ENCODE results near the gene ATG16L2.
"Not testable (repeated sequence)": the region's sequence is repeated elsewhere in the genome, so short reads cannot be mapped to it uniquely, and the experiment has no call there.

The ATG16L2 gene

DNA sequence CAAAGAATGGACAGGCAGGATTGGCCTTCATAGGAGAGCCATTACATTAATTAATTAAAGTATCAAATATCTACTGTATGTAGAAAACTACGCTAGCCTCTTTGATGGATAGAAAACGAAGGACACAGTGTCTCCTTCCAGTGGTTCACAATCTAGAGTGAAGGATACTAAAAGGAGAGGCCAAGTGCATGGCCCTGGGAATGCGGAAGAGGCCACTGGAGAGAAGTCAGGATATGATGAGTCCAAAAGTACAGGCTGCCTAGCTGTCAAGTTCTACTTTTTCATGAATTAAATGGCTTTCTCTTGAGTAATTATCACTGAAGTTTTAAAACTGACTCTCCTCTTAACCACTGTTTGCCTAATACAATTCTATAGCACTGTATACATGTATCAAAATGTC lies 41.9 kb downstream of the ATG16L2 start:
- Mint-ChIP-seq H3K27ac (no peak overlapping the region), H3K4me1 (peaks cover 18% of the 10 kb centered on the region), H3K27me3 (no peaks in the 10 kb centered on the region), H3K36me3 (peaks cover 25% of the 10 kb centered on the region), H3K4me3 (no peak overlapping the region), H3K9me3 (no peaks in the 10 kb centered on the region)
- ATAC-seq = no peak

DNA sequence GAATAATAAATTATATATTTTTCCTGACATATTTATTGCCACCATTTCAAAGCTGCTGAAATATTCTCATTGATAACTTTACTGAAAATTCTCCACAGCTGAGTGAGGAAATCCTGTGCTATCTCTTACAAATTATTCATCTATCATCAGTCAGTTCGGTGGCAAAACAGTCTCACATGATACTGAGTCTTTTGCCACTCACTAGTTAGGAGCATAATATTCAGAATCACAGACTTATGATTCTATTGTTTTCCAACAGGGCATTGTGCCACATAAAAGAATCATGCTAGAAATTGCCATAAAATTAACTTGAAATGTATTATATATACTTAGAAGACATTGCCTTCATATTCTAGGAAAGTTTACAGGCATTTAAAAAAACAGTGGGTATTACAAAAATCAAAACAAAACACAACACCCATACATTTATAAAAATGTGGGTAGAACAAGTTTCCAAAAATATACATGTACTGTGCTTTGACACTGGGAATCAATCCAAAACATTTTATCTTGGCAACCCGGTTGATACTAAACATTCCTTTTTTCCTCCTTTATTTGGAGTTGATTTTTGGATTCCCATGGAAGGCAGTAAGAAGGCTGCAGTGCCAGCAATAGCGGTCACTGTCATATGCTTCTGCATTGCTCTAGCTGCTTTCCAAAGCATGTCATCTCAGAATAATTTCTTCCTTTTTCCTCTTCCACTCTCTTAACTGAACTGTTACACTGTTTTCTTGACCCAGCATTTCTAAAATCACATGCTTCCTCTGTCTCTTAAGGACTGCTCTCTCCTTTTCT lies 42.5 kb downstream of the ATG16L2 start:
- ATAC-seq = no peak

DNA sequence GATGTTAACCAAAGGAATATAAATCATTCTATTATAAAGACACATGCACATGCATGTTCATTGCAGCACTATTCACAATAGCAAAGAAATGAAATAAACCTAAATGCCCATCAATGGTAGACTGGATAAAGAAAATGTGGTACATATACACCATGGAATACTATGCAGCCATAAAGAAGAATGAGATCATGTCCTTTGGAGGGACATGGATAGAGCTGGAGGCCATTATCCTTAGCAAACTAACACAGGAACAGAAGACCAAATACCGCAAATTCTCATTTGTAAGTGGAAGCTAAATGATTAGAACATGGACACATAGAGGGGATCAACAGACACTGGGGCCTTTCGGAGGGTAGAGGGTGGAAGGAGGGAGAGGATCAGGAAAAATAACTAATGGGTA lies 44.1 kb downstream of the ATG16L2 start:
- not testable (repeated sequence) for H3K4me3 Mint-ChIP-seq, H3K9me3 Mint-ChIP-seq, H3K27me3 Mint-ChIP-seq, H3K27ac Mint-ChIP-seq, ATAC-seq
- Mint-ChIP-seq H3K36me3 (peaks cover 18% of the 10 kb centered on the region), H3K4me1 (peaks cover 12% of the 10 kb centered on the region)

More for the DNA sequence above, 42.5 kb downstream of the ATG16L2 start:
- H3K4me1 Mint-ChIP-seq = peaks cover 18% of the 10 kb centered on the region
- no peak overlapping the region for H3K4me3 Mint-ChIP-seq
- H3K9me3 Mint-ChIP-seq = no peaks in the 10 kb centered on the region
- no peaks in the 10 kb centered on the region for H3K27me3 Mint-ChIP-seq
- H3K27ac Mint-ChIP-seq = no peak overlapping the region
- H3K36me3 Mint-ChIP-seq = peaks cover 25% of the 10 kb centered on the region

GRCh38 chr11:72859126-72859525 lies 44.9 kb downstream of the ATG16L2 start:
- Mint-ChIP-seq H3K27ac (no peak overlapping the region), H3K27me3 (no peaks in the 10 kb centered on the region), H3K9me3 (no peaks in the 10 kb centered on the region), H3K4me3 (no peak overlapping the region), H3K36me3 (peaks cover 24% of the 10 kb centered on the region), H3K4me1 (peaks cover 16% of the 10 kb centered on the region)
- ATAC-seq = no peak

- no peaks in the 10 kb centered on the region for H3K9me3 Mint-ChIP-seq
- no peaks in the 10 kb centered on the region for H3K27me3 Mint-ChIP-seq
- H3K36me3 Mint-ChIP-seq = peaks cover 25% of the 10 kb centered on the region
- ATAC-seq = no peak
- no peak overlapping the region for H3K4me3 Mint-ChIP-seq
- H3K4me1 Mint-ChIP-seq = peaks cover 13% of the 10 kb centered on the region
- no peak overlapping the region for H3K27ac Mint-ChIP-seq
These were observed 45.8 kb downstream of the ATG16L2 start for GRCh38 chr11:72860010-72860409.

- Mint-ChIP-seq H3K9me3 (no peaks in the 10 kb centered on the region), H3K4me1 (peaks cover 17% of the 10 kb centered on the region), H3K27ac (no peak overlapping the region), H3K27me3 (no peaks in the 10 kb centered on the region), H3K4me3 (no peak overlapping the region), H3K36me3 (peaks cover 30% of the 10 kb centered on the region)
- no peak for ATAC-seq
These were observed 46.4 kb downstream of the ATG16L2 start for GRCh38 chr11:72860592-72860991.

DNA sequence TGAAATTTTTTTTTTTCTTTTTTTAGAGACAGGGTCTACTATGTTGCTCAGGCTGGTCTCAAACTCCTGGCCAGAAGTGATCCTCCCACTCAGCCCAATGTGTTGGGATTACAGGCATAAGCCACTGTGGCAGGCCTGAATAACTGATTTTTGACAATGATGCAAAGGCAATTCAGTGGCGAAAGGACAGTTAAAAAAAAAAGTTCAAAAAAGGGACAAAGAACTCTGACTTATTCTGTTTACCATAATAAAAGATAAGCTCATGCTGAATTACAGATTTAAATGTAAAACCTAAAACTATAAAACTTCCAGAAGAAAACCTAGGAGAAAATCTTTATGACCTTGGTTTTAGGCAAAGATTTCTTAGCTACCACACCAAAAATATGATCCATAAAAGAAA lies 48.9 kb downstream of the ATG16L2 start:
- no peak for ATAC-seq
- Mint-ChIP-seq H3K4me3 (no peak overlapping the region), H3K36me3 (peaks cover 44% of the 10 kb centered on the region), H3K27ac (peak overlapping the region; percentile 16), H3K27me3 (no peaks in the 10 kb centered on the region), H3K4me1 (peaks cover 29% of the 10 kb centered on the region), H3K9me3 (no peaks in the 10 kb centered on the region)

DNA sequence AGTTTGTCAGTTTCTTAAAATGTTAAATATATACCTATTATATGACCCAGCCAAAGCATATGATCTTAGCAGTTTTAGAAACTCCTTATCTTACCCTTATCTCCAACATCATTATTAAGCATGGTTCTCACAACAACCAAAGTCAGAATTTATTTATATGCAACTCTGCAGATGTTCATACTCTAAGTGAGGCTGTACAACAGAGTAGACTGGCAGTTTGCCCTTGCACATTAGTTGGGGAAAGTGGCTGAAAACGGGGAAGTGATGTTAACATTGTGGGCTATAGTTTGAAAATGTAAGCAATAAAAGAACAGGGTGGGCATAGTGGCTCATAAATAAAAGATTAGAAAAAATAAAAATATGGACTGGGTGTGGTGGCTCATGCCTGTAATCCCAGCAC lies 49.7 kb downstream of the ATG16L2 start:
- no peaks in the 10 kb centered on the region for H3K9me3 Mint-ChIP-seq
- peaks cover 29% of the 10 kb centered on the region for H3K4me1 Mint-ChIP-seq
- peaks cover 42% of the 10 kb centered on the region for H3K36me3 Mint-ChIP-seq
- no peak overlapping the region for H3K4me3 Mint-ChIP-seq
- no peaks in the 10 kb centered on the region for H3K27me3 Mint-ChIP-seq
- peak overlapping the region; percentile 16 for H3K27ac Mint-ChIP-seq
- ATAC-seq = no peak

DNA sequence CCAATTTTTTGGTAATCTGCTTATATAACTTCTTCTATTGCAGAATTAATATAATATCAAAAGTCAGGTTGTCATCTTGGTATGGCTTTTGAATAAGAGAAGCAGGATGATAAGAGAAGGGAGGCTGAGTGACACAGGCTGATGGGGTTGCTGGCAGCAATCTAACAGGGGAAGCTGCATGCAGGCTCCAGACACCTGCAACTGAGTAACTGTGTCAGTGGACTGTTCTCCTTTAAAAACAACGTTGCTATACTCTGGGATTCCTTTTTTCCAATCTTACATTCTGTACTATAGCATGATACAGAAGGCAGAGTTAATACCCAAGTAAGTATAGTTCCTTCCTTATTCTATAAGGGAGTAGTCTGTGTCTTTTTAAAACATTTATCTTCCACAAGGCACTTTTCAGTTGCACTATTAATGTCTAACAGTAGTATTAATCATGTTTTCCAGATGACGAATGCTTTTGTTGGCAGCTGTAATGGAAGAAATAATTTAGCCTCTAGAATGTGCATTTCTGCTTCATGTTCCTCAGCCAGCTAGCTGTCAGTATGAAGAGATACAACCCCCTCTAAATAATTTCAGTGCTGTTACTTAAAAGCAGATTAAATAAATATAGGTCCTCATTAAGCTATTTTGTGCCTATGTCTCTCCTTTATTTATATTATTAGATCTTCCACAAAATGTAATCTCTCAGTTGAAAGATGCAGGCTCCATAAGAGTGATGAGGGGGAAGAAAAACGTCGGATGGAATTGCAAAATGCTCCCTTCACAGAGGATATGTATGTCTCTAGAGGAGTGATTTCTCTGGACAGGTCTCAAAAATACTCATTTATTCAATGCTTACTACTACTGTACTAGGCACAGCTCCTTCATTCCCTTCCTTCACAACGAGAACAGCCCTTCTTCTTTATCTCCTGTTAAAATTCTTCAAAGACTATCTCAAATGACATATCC lies 50.8 kb downstream of the ATG16L2 start:
- peak overlapping the region; percentile 16 for H3K27ac Mint-ChIP-seq
- H3K9me3 Mint-ChIP-seq = no peaks in the 10 kb centered on the region
- no peaks in the 10 kb centered on the region for H3K27me3 Mint-ChIP-seq
- peaks cover 29% of the 10 kb centered on the region for H3K4me1 Mint-ChIP-seq
- H3K4me3 Mint-ChIP-seq = no peak overlapping the region
- H3K36me3 Mint-ChIP-seq = peaks cover 51% of the 10 kb centered on the region
- ATAC-seq = no peak

DNA sequence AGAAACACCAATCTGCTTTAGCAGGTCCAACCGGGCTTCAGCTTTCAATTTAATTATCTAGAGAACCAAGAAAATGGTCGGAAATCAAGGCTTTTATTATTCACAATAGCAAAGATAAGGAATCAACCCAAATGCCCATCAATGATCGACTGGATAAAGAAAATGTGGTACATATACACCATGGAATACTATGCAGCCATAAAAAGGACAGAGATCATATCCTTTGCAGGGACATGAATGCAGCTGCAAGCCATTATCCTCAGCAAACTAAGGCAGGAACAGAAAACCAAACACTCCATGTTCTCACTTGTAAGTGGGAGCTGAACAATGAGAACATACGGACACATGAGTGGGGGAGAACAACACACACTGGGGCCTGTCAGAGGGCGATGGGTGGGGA lies 53.8 kb downstream of the ATG16L2 start:
- Mint-ChIP-seq H3K27ac (no peak overlapping the region), H3K27me3 (no peaks in the 10 kb centered on the region), H3K9me3 (no peaks in the 10 kb centered on the region), H3K36me3 (peaks cover 70% of the 10 kb centered on the region), H3K4me1 (peaks cover 36% of the 10 kb centered on the region), H3K4me3 (no peak overlapping the region)
- no peak for ATAC-seq

- no peaks in the 10 kb centered on the region for H3K9me3 Mint-ChIP-seq
- ATAC-seq = no peak
- peaks cover 62% of the 10 kb centered on the region for H3K36me3 Mint-ChIP-seq
- H3K27ac Mint-ChIP-seq = no peak overlapping the region
- H3K4me1 Mint-ChIP-seq = peaks cover 26% of the 10 kb centered on the region
- no peak overlapping the region for H3K4me3 Mint-ChIP-seq
- no peaks in the 10 kb centered on the region for H3K27me3 Mint-ChIP-seq
These were observed 55.6 kb downstream of the ATG16L2 start for GRCh38 chr11:72869831-72870230.

- Mint-ChIP-seq H3K4me3 (no peak overlapping the region), H3K27me3 (no peaks in the 10 kb centered on the region), H3K36me3 (peaks cover 63% of the 10 kb centered on the region), H3K9me3 (no peaks in the 10 kb centered on the region), H3K4me1 (peaks cover 19% of the 10 kb centered on the region), H3K27ac (peak overlapping the region; percentile 27)
- no peak for ATAC-seq
These were observed 56.9 kb downstream of the ATG16L2 start for GRCh38 chr11:72871119-72871518.

GRCh38 chr11:72872012-72872411 lies 57.8 kb downstream of the ATG16L2 start:
- H3K9me3 Mint-ChIP-seq = no peaks in the 10 kb centered on the region
- peaks cover 12% of the 10 kb centered on the region for H3K4me1 Mint-ChIP-seq
- peak overlapping the region; percentile 52 for H3K27ac Mint-ChIP-seq
- H3K27me3 Mint-ChIP-seq = no peaks in the 10 kb centered on the region
- H3K4me3 Mint-ChIP-seq = no peak overlapping the region
- peaks cover 54% of the 10 kb centered on the region for H3K36me3 Mint-ChIP-seq
- ATAC-seq = no peak

DNA sequence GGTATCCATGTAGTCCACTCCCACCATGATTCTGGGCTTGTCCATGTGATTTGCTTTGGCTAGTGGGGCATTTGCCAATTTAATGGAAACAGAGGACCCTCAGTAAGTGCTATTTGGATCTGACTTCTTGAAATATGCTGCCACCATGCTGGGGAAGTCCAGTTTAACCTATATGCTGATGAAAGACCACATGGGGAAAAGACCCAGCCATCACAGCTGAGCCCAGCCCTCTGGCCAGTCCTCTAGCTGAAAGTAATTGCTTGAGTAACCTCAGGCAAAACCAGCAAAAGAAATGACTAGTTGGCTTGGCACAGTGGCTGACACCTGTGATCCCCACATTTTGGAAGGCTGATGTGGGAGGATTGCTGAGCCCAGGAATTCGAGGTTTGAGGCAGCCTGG lies 61.5 kb downstream of the ATG16L2 start:
- Mint-ChIP-seq H3K36me3 (peaks cover 53% of the 10 kb centered on the region), H3K4me1 (peaks cover 23% of the 10 kb centered on the region), H3K4me3 (no peak overlapping the region), H3K9me3 (no peaks in the 10 kb centered on the region), H3K27me3 (no peaks in the 10 kb centered on the region), H3K27ac (peak overlapping the region; percentile 69)
- ATAC-seq = no peak

DNA sequence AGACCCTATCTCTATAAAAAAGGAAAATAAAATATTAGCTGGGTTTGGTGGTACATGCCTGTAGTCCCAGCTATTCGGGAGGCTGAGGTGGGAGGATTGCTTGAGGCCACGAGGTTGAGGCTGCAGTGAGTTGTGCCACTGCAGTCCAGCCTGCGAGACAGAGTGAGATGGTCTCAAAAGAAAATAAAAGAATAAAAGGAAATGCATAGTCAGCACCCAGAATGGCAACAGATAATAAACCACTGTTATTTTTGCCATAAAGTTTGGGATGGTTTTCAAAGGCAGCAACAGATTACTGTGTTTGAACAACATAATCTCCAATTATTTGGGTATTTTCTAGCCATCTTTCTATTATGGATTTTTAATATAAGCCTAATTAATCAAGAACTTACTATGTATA lies 61.9 kb downstream of the ATG16L2 start:
- no peaks in the 10 kb centered on the region for H3K9me3 Mint-ChIP-seq
- H3K4me1 Mint-ChIP-seq = peaks cover 27% of the 10 kb centered on the region

More for the DNA sequence above, 61.9 kb downstream of the ATG16L2 start:
- ATAC-seq = no peak
- Mint-ChIP-seq H3K36me3 (peaks cover 53% of the 10 kb centered on the region), H3K4me3 (no peak overlapping the region), H3K27me3 (no peaks in the 10 kb centered on the region), H3K27ac (peak overlapping the region; percentile 69)

All from stimulated activated memory B cell treated with anti-CD40 and anti-IgM and Interleukin-4, amounts not matched to agents 10 μg/mL and 1 μg/mL and 100 μg/mL, for 72 hours (primary cell).